Measurements from ENCODE around the gene ARHGAP6. TPM values are rescaled to one million over a fixed set of nuclear protein-coding genes. Genes with fewer than 3 reads are reported as not detected.

ARHGAP6 gene
- total and polyA plus RNA-seq, 8 donors = 7.0 to 25.4 (median 20.5) TPM

- no peak for DNase-seq
- no peak for ATAC-seq
- Histone ChIP-seq H3K27me3 (no peaks in the 10 kb centered on the region), H3K27ac (no peak overlapping the region), H3K36me3 (no peaks in the 10 kb centered on the region), H3K9me3 (no peaks in the 10 kb centered on the region), H3K4me3 (no peak overlapping the region), H3K4me1 (no peaks in the 10 kb centered on the region)
- intact Hi-C loops (cut with DNase I) = no loop called here
- TF ChIP-seq, protein P1, sequence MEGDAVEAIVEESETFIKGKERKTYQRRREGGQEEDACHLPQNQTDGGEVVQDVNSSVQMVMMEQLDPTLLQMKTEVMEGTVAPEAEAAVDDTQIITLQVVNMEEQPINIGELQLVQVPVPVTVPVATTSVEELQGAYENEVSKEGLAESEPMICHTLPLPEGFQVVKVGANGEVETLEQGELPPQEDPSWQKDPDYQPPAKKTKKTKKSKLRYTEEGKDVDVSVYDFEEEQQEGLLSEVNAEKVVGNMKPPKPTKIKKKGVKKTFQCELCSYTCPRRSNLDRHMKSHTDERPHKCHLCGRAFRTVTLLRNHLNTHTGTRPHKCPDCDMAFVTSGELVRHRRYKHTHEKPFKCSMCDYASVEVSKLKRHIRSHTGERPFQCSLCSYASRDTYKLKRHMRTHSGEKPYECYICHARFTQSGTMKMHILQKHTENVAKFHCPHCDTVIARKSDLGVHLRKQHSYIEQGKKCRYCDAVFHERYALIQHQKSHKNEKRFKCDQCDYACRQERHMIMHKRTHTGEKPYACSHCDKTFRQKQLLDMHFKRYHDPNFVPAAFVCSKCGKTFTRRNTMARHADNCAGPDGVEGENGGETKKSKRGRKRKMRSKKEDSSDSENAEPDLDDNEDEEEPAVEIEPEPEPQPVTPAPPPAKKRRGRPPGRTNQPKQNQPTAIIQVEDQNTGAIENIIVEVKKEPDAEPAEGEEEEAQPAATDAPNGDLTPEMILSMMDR (IDR thresholded peaks at IDR 0.05) = no peak
These were observed 378.2 kb downstream of the ARHGAP6 start for GRCh38 chrX:11287505-11287904.

GRCh38 chrX:11285651-11286050 is 380.1 kb downstream of the ARHGAP6 start:
- intact Hi-C loops (cut with DNase I) = no loop called here
- DNase-seq (no peak), ATAC-seq (no peak)
- H3K36me3 ChIP-seq = no peaks in the 10 kb centered on the region
- no peaks in the 10 kb centered on the region for H3K9me3 ChIP-seq
- no peaks in the 10 kb centered on the region for H3K4me1 ChIP-seq
- no peaks in the 10 kb centered on the region for H3K27me3 ChIP-seq
- TF ChIP-seq, protein P1 (IDR thresholded peaks at IDR 0.05) = no peak
- H3K27ac ChIP-seq = no peak overlapping the region
- H3K4me3 ChIP-seq = no peak overlapping the region

DNA sequence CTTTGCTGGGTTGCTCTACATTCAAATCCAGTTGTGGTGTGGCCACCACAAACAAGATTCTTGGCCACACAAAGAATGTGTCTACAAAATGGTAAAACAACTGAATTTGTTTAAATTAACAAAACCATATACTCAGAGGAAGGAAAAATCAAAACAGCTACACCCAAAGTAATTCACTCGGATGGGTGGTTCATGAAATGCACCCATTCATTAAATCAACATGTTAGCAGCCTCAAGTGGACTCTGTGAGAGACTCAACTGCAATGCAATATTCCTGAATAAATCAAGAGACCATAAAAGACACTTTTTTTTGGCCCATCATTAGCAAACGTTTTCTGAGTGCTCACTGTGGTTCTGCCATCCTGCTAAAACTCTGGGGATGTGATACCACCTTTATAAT is 383.7 kb downstream of the ARHGAP6 start:
- Histone ChIP-seq H3K27me3 (no peaks in the 10 kb centered on the region), H3K9me3 (no peaks in the 10 kb centered on the region), H3K4me3 (no peak overlapping the region), H3K36me3 (no peaks in the 10 kb centered on the region), H3K4me1 (no peaks in the 10 kb centered on the region), H3K27ac (no peak overlapping the region)
- TF ChIP-seq, protein P1 (IDR thresholded peaks at IDR 0.05) = no peak
- intact Hi-C loops (cut with DNase I) = no loop called here
- ATAC-seq = no peak
- no peak for DNase-seq

DNA sequence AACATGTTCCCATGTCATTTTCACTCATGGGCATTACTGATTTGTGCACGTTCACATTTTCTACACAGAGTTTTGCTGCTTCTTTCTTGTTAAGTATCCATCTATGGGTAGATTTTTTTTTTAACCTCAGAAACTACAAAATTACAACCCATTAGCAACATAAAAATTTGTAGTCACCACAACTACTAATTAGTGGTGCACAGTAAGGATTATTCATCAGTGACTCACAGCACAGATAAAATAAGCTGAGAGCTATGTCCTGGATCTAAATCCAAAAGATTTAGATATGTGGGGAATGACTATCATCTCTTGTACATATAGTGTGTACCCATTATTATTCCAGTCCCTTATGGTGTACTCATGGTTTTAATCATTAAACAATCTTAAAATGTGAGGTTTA is 392.2 kb downstream of the ARHGAP6 start:
- Histone ChIP-seq H3K27me3 (no peaks in the 10 kb centered on the region), H3K4me1 (no peaks in the 10 kb centered on the region), H3K36me3 (no peaks in the 10 kb centered on the region), H3K9me3 (no peaks in the 10 kb centered on the region), H3K4me3 (no peak overlapping the region), H3K27ac (no peak overlapping the region)
- intact Hi-C loops (cut with DNase I) = no loop called here
- DNase-seq (no peak), ATAC-seq (no peak)
- TF ChIP-seq, protein P1 (IDR thresholded peaks at IDR 0.05) = no peak

DNA sequence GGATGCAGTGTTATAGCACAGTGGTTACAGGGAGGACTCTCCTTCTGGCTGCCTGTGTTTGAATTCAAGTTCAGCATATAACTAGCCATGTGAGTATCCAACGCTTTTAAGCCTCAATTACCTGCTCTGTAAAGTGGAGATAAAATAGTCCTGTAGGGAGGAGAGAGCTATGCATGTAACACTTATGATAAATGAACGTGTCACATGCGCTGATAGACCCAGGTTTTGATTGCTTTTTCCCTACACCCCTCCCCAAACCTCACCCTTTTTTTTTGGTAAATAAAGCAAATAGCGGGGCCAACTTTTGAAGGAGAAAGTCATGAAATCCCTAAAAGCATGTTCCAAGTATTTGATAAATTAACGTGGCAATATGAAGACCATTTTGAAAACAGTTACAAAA is 392.9 kb downstream of the ARHGAP6 start:
- no peak for DNase-seq
- Histone ChIP-seq H3K27ac (no peak overlapping the region), H3K27me3 (no peaks in the 10 kb centered on the region), H3K9me3 (no peaks in the 10 kb centered on the region), H3K36me3 (no peaks in the 10 kb centered on the region), H3K4me1 (no peaks in the 10 kb centered on the region), H3K4me3 (no peak overlapping the region)
- intact Hi-C loops (cut with DNase I) = no loop called here
- TF ChIP-seq, protein P1 (IDR thresholded peaks at IDR 0.05) = no peak
- no peak for ATAC-seq
